Suppressor macrophage (primary cell): Measurements from ENCODE around the gene PLET1.

Source experiments
- DNase-seq, 4 experiments: peaks; one replicate each; pipeline ENCODE4 v3.0.0-alpha.2; 2020 to 2022

PLET1 gene

GRCh38 chr11:112238041-112238440 lies 22.6 kb downstream of the PLET1 start:
- DNase-seq: no peak

GRCh38 chr11:112237451-112237850 lies 23.2 kb downstream of the PLET1 start:
- DNase-seq: no peak

GRCh38 chr11:112235750-112236390 lies 24.8 kb downstream of the PLET1 start:
- DNase-seq: no peak

- DNase-seq: no peak
Observed at GRCh38 chr11:112231952-112232351, 28.7 kb downstream of the PLET1 start.

GRCh38 chr11:112229746-112230433 lies 30.8 kb downstream of the PLET1 start:
- no peak for DNase-seq

- no peak for DNase-seq
Observed at GRCh38 chr11:112229159-112229558, 31.5 kb downstream of the PLET1 start.

GRCh38 chr11:112228706-112229105 lies 32.0 kb downstream of the PLET1 start:
- no peak for DNase-seq

- no peak for DNase-seq
Observed at GRCh38 chr11:112227471-112227870, 33.2 kb downstream of the PLET1 start.

GRCh38 chr11:112226831-112227401 lies 33.7 kb downstream of the PLET1 start:
- peak in 3 of 4 experiments; percentile 26 to 37 (median 36) for DNase-seq

GRCh38 chr11:112226062-112226830 lies 34.4 kb downstream of the PLET1 start, which contains the start of gene PTS:
TSS of gene PTS (plus strand) at chr11:112226428. CDS start at chr11:112226444, 16 bp downstream.
- peak; percentile 92 to 97 (median 96) for DNase-seq

GRCh38 chr11:112225753-112226061 lies 35.0 kb downstream of the PLET1 start:
- peak in 1 of 4 experiments; percentile 81 for DNase-seq

- DNase-seq: no peak
Observed at GRCh38 chr11:112223754-112224532, 36.7 kb downstream of the PLET1 start.

GRCh38 chr11:112223121-112223520 lies 37.5 kb downstream of the PLET1 start:
- DNase-seq: peak; percentile 17 to 53 (median 34)

- peak in 1 of 4 experiments; percentile 8 for DNase-seq
Observed at GRCh38 chr11:112222303-112222702, 38.4 kb downstream of the PLET1 start.

- no peak for DNase-seq
Observed at GRCh38 chr11:112221274-112221835, 39.3 kb downstream of the PLET1 start.

GRCh38 chr11:112219476-112220232 lies 41.0 kb downstream of the PLET1 start:
- peak; percentile 67 to 90 (median 86) for DNase-seq

GRCh38 chr11:112216561-112217105 lies 44.0 kb downstream of the PLET1 start:
- no peak for DNase-seq

GRCh38 chr11:112215621-112216020 lies 45.0 kb downstream of the PLET1 start:
- DNase-seq: no peak

GRCh38 chr11:112213753-112214152 lies 46.9 kb downstream of the PLET1 start:
- no peak for DNase-seq

GRCh38 chr11:112212710-112213109 lies 48.0 kb downstream of the PLET1 start:
- no peak for DNase-seq

GRCh38 chr11:112212290-112212689 lies 48.4 kb downstream of the PLET1 start:
- no peak for DNase-seq
